Omental fat pad (tissue), 4 donors: ENCODE results near the gene CRACR2B. TPM values are rescaled to one million over a fixed set of nuclear protein-coding genes. Genes with fewer than 3 reads are reported as not detected.
A peak's percentile ranks its signal among the peaks of the same experiment; 100 is the strongest.

ENCODE experiments used
- ATAC-seq: fragments of 150-250 bp; one replicate; pipeline ENCODE4 v1.9.1; 2016; ENCODE audit warnings: mild to moderate bottlenecking, moderate library complexity; ENCODE audit not compliant: low FRiP score
- DNase-seq: peaks from one replicate; pipeline ENCODE4 v3.0.0-alpha.2; 2019; ENCODE audit warnings: low spot score
- total RNA-seq, 4 donors: library from RNA; depleted of rRNA; stranded (reverse); fragments of >200 nt; gene quantifications; one replicate each; pipeline ENCODE4 v1.1.0, GENCODE V29; 2016
- TF ChIP-seq, protein P1 (sequence below), 3 donors: fragments of 450-650 bp; IDR thresholded peaks; one replicate each; pipeline ENCODE4 v1.5.1; 2016 to 2017; ENCODE audit warnings: antibody characterized with exemption in 3 of 3, mild to moderate bottlenecking in 3 of 3, moderate library complexity in 2 of 3

The CRACR2B gene
- total RNA-seq, 4 donors from 2014 or later, result 6.3 to 39.7 (median 6.9) TPM

DNA sequence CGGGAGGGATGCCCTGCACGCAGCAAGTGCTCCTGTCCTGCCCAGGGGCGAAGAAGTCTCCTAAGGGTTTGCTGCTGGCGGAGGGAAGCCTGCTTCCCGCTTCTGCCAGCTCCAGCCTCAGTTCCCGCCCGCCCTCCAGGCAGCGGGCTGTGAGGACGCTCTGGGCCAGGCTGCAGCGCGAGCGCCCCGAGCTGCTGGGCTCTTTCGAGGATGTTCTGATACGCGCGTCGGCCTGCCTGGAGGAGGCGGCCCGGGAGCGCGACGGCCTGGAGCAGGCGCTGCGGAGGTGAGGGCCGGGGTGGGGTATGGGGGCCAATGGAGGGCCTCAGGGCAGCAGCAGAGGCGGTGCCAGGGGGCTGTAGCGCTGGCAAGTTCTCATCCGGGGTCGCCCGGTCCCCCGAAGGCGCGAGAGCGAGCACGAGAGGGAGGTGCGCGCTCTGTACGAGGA is 2.2 kb downstream of the CRACR2B start:
- DNase-seq, result no peak
- ATAC-seq, result no peak
- TF ChIP-seq, protein P1, sequence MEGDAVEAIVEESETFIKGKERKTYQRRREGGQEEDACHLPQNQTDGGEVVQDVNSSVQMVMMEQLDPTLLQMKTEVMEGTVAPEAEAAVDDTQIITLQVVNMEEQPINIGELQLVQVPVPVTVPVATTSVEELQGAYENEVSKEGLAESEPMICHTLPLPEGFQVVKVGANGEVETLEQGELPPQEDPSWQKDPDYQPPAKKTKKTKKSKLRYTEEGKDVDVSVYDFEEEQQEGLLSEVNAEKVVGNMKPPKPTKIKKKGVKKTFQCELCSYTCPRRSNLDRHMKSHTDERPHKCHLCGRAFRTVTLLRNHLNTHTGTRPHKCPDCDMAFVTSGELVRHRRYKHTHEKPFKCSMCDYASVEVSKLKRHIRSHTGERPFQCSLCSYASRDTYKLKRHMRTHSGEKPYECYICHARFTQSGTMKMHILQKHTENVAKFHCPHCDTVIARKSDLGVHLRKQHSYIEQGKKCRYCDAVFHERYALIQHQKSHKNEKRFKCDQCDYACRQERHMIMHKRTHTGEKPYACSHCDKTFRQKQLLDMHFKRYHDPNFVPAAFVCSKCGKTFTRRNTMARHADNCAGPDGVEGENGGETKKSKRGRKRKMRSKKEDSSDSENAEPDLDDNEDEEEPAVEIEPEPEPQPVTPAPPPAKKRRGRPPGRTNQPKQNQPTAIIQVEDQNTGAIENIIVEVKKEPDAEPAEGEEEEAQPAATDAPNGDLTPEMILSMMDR (IDR thresholded peaks at IDR 0.05), result no peak

DNA sequence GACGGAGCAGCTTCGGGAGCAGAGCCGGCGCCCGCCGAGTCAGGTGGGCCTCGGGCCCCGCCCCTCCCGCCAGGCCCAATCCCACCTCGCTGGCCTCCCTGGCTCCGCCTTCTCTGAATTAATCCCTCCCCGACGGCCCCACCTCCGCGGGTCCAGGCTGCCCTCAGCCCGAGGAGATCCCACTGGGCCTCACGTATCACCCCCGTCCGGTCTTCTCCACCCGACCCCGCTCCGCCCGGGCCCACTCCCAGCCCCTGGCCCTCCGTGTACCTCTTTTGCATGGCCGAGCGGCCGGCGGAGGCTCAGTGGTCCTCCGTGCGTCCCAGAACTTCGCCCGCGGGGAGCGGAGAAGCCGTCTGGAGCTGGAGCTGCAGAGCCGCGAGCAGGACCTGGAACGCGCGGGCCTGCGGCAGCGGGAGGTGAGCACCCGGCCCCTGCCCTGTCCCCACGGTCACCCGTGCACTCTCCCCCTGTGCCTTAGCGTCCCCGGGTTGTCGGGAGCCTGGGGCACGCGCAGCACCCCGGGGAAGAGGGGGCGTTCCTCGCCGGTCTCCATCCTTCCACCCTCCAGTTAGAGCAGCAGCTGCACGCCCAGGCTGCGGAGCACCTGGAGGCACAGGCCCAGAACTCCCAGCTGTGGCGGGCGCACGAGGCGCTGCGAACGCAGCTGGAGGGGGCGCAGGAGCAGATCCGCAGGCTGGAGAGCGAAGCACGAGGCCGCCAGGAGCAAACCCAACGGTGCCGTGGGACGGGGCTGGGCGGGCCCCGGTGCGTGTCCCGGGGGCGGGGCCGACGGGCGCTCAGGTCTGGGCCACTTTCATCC is 2.8 kb downstream of the CRACR2B start:
- DNase-seq, result no peak
- TF ChIP-seq, protein P1 (IDR thresholded peaks at IDR 0.05), result no peak
- peak; percentile 42 for ATAC-seq

DNA sequence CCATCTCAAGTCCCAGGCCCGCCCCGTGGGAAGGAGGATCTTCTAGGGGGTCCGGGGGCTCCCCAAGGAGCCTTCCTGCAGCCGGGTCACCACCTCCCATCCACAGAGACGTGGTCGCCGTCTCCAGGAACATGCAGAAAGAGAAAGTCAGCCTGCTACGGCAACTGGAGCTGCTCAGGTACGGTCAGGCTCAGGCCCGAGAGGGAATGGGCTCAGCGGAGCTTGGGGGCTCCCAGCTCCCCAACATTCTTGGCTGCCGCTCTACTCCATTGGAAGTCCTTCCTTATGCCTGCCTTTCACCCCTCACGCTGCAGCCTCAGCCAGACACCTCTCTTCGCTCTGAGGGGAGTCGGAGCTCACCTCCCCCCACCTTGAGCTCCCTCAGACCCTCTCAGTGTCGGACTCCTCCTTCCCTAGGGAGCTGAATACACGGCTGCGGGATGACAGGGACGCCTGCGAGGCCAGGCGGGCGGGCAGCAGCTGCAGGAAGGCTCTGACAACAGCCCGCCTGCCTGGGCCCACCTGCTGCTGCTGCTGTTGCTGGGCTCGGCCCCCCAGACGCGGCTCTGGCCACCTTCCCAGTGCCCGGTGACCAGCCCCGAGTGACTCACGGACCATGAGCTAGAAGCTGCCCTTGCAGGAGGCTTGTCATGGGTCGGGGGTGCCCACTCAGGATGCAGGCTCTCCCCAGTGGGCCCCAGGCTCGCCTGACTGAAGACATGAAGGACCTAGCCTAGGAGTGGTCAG is 3.6 kb downstream of the CRACR2B start:
- TF ChIP-seq, protein P1 (IDR thresholded peaks at IDR 0.05), result no peak
- DNase-seq, result no peak
- no peak for ATAC-seq

DNA sequence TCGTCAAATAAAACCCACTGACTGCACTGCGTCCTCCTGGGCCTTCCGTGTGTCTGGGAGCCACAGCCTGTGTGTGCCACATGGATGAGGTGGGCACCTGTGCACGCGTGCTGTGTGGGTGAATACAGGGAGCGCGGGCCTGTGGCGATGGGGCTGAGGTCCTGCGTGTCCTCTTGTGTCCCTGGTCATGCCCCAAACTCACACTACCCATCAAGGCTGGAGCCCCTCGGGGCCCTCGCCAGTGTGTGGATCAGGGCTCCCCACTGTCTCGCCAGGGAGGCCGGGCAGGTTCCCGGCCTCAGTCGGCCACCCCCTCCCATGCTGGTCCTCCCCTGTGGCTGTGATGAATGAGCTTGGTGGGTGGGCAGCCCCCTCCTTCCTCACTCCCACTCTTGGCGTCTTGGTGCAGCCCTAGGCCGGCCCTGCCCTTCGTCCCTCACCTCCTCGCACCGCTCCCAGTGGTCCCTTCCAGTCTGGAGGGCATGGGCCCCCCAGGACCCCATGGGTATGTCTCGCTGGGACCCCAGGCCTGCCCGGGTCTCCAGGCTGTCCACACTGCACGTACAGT is 4.3 kb downstream of the CRACR2B start:
- TF ChIP-seq, protein P1 (IDR thresholded peaks at IDR 0.05), result no peak
- DNase-seq (no peak), ATAC-seq (no peak)

DNA sequence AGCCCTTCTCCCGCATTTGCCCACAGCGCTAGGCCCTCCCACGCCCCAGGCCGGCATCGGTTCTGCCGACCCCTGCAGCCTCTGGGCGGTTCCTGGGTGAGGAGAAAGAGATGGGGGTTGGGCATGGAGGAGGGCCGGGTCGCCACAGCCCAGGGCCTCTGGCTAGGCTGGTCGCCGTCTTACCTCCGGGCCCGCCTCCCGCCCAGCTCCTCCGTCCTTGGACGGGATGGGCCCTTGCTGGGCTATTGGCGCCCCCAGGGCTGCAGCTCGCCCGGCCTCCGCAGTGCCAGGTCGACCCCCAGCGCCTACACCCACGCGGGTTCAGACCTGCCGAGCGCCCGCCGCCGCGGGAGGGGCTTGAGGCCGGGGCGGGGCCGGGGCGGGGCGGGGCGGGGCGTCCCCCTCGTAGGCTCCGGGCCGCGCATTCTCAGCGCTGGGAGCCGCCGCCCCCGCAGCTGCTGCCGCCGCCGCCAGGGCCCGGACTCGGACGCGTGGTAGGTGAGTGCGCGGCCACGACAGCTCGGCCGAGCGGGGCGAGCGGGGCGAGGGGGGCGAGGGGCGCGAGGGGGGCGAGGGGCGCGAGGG is 4.9 kb downstream of the CRACR2B start, which contains the start of gene CD151:
Gene CD151, plus strand, starts transcription at position 424 of the 585 bp plus-strand sequence. CDS start 3,118 bp downstream, outside the sequence.
- peak; percentile 19 for ATAC-seq
- TF ChIP-seq, protein P1 (IDR thresholded peaks at IDR 0.05), result no peak
- no peak for DNase-seq

DNA sequence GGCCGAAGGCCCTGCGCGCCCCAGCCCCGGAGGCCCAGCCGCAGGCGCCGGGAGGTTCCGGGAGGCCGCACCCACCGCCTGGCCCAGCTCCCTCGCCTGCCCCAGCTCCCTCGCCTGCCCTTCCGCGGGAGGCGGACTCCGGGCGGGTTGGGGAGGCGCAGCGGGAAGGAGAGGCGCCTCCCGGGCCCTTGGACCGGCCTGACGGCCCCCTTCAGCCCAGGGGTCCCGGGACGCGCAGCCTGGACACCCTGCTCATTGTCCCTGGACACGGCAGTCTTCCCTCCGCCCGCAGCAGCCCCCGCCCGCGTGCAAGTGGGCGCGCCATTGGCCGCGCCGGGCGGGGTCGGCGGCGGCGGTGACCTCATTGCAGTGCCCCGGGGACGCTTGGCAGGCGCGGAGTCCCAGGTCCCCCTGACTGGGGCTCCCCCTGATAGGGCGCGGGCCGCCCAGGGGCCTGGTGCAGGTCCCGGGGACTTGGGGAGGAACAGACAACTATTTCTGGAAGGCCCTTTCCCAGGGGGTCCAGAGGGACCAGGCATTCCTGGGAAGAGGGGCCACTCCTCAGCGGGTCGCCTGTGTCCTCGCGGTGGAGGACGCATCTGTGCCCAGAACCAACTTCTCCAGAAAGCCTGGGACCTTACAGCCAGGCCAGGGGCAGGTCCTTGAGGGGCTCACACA is 5.5 kb downstream of the CRACR2B start:
- ATAC-seq (peak; percentile 5), DNase-seq (no peak)
- TF ChIP-seq, protein P1 (IDR thresholded peaks at IDR 0.05), result no peak
